ENCODE data around the gene NTS.

DNA sequence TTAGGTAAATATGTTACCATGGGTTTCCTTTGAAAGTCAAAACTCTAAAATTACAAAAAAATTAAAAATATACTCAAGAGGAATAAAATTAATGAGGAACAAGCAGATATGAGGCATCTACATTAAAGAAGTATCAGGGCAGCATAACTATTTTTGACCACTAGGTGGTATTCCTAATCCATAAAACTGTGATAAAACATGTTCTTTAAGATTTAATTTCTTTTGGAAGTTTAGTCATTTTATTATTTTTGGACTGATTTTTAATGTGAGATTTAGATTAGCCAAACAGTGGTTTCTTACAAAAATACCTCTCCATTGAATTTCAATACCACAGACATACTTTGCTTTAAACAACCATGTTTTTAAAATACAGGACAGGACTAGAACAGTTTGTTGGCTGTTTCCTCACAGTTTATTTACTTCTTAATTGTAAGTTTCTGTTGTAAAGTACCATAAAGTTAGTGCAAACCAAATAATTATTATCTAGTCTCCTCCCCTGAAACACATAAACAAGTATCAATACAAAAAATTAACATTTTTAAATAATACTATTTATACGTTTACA, 49.8 kb downstream of the NTS start:
- TF ChIP-seq POLR2A (IDR thresholded peaks at IDR 0.05): no peak
- TF ChIP-seq, protein P1, sequence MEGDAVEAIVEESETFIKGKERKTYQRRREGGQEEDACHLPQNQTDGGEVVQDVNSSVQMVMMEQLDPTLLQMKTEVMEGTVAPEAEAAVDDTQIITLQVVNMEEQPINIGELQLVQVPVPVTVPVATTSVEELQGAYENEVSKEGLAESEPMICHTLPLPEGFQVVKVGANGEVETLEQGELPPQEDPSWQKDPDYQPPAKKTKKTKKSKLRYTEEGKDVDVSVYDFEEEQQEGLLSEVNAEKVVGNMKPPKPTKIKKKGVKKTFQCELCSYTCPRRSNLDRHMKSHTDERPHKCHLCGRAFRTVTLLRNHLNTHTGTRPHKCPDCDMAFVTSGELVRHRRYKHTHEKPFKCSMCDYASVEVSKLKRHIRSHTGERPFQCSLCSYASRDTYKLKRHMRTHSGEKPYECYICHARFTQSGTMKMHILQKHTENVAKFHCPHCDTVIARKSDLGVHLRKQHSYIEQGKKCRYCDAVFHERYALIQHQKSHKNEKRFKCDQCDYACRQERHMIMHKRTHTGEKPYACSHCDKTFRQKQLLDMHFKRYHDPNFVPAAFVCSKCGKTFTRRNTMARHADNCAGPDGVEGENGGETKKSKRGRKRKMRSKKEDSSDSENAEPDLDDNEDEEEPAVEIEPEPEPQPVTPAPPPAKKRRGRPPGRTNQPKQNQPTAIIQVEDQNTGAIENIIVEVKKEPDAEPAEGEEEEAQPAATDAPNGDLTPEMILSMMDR (IDR thresholded peaks at IDR 0.05): peak; percentile 39 to 73 (median 58)
